Measurements from ENCODE around the gene RAB17.
"Not testable (repeated sequence)": the region's sequence is repeated elsewhere in the genome, so short reads cannot be mapped to it uniquely, and the experiment has no call there.

Gene RAB17

GRCh38 chr2:237600205-237600846 is 9.8 kb upstream of the RAB17 start:
- FAIRE-seq (no peak), DNase-seq (ENCODE audit: low spot score) (no peak)

DNA sequence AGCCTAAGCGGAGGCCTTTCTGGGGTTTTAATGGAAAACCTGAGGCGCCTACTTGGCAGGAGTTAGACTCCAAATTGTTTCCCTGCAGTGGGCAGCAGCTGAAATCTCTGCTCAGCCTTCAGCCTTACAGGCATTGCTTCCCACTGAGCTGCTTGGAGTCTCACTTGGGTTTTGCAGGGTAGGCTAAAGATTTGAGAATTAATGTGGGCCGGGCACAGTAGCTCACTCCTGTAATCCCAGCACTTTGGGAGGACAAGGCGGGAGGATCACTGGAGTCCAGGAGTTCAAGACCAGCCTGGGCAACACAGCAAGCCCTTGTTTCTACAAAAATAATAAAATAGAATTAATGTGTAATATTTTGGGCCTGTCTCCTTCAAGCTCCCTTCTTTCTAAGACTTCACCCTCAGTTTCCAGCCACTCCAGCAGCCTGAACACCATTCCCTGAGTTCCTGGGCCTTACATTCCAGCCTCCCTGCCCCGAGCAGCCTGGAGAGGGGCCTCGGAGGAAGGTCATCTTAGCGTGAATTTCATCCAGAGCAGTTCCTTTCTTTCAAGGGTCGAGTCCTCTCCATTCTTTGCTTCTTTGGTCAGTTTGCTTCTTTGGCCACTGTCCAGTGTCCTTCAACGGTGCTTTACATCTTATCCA is 9.1 kb upstream of the RAB17 start:
- FAIRE-seq (no peak), DNase-seq (ENCODE audit: low spot score) (no peak)

DNA sequence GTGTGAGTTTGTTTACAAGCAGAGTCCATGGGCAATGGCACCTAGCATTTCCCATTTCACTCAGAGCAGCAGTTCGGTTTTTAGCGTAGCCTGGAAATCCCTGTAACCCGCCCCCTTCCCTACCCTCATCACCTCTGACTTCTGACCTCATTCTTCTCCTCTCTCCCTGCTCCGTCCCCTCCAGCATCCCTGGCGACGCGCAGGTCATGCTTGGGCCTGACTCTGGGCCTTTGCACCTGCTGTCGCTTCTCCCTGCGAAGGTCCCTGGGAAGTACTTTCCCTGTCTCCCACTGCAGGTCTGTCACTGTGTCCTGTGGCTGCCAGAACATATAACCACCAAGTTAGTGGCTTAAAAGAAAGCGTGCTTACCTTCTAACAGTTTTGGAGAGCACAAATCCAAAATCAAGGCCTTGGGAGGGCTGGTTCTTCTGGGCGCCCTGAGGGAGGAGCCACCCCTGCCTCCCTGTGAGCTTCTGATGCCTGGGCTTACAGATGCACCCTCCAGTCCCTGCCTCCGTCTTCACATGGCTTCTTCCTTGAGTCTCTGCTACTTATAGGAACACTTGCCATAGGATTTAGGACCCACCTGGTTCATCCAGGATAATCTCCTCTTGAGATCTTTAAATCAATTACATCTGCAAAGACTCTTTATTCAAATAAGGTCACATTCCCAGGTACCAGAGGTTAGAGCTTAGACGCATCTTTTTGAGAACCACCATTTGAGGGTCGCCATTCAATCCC is 8.1 kb upstream of the RAB17 start:
- FAIRE-seq: no peak
- no peak for DNase-seq (ENCODE audit: low spot score)

DNA sequence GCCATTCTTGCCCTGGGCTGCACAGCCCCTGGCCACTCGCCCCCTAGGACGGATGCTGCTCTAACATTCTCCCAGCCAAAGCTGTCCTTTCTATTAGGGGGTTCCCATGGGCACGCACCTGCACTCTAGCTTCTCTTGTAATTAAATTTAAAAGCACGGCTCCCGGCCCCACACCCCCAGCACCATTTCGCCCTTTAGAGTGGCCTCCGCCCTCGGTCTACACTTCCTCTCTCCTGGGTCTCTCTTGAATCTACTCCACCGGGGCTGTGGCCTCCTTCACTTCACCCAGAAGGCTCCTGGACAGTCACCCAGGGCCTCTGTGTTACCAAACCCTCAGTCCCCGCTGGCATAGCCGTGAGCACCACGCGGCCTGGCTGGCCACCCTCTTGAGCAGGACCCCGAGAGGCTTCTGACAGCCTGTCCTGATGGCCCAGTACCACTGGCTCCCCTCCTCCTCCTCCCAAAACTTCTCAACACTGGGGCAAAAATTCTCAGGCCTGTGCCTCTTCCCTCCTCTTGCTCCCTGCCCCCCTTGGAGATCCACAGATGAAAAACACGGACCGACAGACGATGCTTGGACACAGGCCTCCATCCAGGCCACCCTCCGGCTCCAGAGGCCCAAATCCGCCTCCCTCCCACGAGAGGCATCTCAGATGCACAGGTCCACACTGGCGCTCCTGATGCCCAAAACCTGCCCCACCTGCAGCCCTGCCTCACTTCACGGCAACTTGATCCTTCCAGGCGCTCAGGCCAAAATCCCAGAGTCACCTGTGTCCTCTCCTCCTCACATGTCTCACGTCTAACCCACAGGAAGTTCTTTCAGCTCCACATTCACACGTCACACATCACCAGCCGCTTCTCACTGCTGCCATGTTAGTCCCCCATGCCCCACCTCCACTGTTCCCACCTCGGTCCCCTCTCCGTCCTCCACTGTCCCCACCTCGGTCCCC is 6.9 kb upstream of the RAB17 start:
- FAIRE-seq (no peak), DNase-seq (ENCODE audit: low spot score) (no peak)

DNA sequence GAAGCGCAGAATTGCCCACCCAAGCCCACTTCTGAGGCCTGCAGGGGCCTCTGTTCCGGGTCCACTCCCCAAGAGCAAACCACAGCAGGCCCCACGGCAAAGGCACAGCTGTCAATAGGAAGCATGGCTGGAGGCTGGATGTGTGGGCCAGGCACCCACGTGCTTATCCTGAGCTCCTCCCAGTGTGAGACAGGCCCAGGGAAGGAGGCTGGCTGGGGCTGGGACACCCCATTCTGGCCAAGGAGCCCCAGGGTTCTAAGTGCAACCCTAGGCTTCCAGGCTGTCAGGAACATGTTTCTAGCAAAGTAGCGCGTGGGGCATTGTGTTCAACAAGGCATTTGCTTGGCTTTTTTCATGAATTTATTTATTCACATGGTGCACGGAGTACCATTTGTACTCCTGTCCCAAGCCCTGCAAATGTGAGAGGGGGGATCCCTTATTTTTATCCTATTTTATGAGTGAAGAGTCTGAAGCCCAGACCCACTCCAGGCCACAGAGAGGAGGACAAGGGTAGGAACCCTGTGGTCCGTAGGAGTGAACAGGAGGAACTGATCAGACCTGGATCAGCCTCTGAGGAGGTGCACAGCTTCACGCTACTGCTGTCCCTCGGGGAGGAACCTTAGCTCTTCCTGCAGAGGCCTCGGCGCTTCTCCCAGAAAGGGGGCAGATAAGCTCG is 6.1 kb upstream of the RAB17 start:
- DNase-seq (ENCODE audit: low spot score) (no peak), FAIRE-seq (no peak)

DNA sequence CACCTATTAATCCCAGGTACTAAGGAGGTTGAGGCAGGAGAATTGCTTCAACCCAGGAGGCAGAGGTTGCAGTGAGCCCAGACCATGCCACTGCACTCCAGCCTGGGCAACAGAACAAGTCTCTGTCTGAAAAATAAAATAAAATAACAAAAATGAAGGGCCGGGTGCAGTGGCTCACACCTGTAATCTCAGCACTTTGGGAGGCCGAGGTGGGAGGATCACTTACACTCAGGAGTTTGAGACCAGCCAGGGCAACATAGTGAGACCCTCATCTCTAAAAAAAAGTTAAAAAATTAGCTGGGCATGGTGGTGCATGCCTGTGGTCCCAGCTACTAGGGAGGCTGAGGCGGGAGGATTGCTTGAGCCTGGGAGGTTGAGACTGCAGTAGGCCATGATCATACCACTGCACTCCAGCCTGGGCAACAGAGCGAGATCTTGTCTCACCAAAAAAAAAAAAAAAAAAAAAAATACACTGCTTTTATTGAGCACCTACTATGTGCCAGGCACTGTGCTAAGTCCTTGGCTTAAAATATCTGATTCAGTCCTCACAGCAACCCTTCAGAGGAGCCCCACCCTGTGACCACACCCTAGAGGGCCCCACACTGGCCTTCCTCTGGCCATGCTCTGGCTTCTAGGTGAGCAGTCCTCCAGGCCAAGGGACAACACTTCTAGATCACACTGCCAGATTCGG is 5.4 kb upstream of the RAB17 start:
- not testable (repeated sequence) for FAIRE-seq

DNA sequence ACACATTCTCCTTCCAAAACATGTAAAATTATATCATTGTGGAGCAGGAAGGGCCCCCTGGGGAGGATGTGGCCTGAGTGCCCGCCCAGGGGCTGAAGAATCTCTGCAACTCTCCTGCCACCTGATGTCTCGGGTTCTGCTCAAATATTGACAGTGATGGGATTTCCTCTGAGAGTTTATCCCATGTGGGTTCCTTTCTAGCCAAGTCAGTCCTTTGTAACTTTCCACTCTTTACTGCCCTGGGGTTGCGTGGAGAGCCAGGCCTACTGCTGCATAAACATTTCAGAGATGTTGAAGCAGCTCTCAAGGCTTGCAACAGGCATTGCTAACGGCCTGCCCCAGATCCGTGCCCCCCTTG is 4.0 kb upstream of the RAB17 start:
- DNase-seq (ENCODE audit: low spot score) (no peak), FAIRE-seq (no peak)

More for the DNA sequence above, 5.4 kb upstream of the RAB17 start:
- not testable (repeated sequence) for DNase-seq (ENCODE audit: low spot score)

DNA sequence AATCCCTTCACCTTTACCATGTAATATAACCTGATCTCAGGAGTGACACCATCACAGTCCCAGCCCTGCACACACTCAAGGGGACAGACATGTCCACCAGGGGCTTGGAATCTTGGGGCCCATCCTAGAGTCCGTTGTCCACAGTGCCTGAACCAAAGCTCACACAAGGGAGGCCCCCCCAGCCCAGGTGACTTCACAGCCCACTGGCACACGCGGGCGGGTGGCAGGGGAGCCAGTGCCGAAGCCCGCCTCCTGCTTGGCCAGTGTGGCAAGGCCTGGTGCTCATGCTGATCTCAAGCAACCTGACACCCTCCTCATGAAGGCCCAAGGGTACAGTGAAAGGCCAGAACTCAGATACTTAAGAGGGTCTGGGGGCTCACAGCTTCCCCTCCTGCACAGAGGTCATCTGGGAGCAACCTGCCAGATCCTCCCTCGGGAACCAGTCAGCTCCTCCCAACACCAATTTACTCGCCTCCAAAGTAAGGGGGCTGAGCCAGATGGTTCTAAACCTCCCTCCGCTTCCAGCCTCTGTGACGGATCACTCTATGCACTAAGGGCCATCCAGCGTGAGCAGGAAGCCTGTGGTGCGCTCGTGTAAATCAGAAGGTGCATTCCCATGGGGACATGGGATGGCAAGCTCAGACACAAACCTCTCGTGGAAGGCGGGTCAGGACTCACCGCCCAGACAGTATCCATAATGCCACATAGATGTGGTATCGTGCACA is 3.2 kb upstream of the RAB17 start:
- DNase-seq (ENCODE audit: low spot score): no peak
- FAIRE-seq: no peak

GRCh38 chr2:237593036-237593435 is 2.5 kb upstream of the RAB17 start:
- DNase-seq (ENCODE audit: low spot score) (no peak), FAIRE-seq (no peak)

- no peak for DNase-seq (ENCODE audit: low spot score)
- no peak for FAIRE-seq
These were observed 2.0 kb upstream of the RAB17 start for GRCh38 chr2:237592425-237592980.

GRCh38 chr2:237591141-237591881 is 777 bp upstream of the RAB17 start:
- DNase-seq (ENCODE audit: low spot score) (no peak), FAIRE-seq (no peak)

GRCh38 chr2:237588044-237588696 is 2.4 kb downstream of the RAB17 start:
- no peak for FAIRE-seq
- DNase-seq (ENCODE audit: low spot score): no peak

- FAIRE-seq: no peak
- DNase-seq (ENCODE audit: low spot score): no peak
These were observed 4.8 kb downstream of the RAB17 start for GRCh38 chr2:237585590-237586221.

DNA sequence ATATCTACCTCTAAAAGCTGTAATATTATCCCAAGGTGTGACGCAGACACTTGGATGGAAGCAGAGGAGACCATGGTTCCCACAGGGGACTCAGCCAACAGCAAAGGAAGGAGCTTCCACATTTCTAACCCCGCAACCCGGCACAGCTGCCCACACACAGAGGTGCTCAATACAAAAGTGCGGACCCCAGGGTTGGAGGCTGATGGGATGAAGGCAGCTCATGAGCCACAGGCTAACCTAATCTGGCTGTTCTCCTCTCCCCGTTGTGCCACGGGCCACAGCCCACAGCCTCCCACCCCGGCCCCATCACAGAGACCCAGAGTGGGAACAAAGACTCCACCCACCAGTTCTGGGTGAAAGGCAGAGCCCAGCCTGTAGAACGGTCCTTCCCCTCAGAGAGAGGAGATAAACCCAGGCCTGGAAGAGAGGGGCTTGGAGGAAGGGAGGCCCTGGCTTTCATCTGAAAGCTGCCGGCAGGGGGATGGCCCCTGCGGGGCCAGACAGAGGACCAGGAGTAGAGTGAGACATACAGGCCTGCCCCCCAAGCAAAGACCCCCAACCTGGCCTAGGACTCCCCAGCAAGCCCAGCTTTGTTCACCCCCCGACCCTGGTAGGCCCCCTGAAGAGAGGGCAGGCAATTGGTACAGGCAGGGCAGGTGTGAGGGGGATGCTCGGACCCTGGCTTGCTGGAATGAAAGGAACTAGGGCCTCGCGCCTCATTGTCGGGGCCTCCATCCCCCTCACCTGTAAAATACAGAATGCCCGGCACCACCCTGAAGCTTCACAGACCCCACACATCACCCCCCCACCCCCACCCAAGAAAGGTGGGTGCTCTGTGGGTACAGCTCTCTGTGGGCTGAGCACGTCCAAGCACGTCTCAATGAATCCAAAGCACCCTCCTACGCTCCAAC is 6.9 kb downstream of the RAB17 start:
- no peak for DNase-seq (ENCODE audit: low spot score)
- no peak for FAIRE-seq

DNA sequence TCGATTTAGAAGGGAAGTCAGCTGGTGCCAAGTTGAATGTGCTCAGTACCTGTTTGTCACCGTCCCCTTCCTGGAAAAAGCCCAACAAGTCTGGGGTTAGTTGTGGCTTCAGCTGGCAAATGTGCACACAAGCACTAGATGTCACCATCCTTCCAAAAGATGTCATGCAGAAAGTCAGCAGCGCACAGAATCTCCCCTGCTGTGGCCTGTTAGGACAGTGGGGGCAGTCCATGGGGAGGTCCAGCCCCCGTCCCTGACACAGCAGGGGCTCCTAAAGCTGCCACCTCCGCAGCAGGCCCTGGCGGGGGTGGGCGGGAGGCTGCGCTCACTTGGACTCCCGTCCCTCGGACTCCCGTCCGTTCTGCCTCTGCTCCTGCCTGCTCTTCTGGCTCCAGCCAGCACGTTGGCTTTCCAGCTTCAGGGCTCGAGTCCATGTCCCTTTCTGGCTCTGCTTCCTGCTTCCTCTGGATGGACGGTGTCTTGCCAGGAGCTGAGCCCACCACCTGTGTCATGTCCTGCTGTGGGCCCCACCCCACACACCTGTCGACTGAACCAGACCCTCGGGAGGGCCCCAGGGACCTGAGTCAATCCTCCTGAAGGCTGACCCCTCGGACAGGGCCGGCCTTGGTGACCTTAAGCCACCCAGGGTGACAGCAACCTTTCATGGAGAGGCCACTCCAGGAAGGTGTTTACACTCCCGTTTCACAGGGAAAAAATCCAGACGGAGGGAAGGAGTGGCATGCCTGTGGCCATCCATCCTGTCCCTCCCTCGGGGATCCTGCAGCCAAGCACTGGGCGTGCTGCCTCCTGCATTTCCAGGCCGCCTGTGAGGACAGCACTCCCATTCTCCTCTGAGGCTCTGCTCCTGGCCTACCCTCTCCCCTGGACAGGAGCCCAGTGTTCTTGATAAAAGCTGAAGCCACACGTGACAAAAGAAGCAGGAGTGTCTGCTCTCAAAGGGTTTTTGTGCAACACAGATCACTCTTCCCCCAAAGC is 8.5 kb downstream of the RAB17 start:
- peak; percentile 10 for FAIRE-seq
- DNase-seq (ENCODE audit: low spot score): peak; percentile 76
